Measurements from ENCODE around the gene KIF27.

DNA sequence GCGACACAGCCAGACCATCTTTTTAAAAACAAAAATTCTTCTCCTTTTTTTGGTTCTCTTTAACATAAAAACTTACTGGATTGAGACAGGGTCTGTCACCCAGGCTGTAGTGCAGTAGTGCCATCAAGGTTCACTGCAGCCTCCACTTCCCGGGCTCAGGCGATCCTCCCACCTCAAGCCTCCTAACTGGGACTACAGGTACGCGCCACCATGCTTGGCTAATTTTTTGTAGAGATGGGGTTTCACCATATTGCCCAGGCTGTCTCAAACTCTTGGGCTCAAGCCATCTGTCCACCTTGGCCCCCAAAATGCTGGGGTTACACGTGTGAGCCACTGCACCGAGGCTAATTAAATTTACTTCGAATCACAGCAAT lies 45.0 kb upstream of the KIF27 start:
- TF ChIP-seq, protein P1, sequence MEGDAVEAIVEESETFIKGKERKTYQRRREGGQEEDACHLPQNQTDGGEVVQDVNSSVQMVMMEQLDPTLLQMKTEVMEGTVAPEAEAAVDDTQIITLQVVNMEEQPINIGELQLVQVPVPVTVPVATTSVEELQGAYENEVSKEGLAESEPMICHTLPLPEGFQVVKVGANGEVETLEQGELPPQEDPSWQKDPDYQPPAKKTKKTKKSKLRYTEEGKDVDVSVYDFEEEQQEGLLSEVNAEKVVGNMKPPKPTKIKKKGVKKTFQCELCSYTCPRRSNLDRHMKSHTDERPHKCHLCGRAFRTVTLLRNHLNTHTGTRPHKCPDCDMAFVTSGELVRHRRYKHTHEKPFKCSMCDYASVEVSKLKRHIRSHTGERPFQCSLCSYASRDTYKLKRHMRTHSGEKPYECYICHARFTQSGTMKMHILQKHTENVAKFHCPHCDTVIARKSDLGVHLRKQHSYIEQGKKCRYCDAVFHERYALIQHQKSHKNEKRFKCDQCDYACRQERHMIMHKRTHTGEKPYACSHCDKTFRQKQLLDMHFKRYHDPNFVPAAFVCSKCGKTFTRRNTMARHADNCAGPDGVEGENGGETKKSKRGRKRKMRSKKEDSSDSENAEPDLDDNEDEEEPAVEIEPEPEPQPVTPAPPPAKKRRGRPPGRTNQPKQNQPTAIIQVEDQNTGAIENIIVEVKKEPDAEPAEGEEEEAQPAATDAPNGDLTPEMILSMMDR (conservative IDR thresholded peaks at IDR 0.05; ENCODE audit: low read depth, low read length): no peak
- TF ChIP-seq EZH2 (IDR thresholded peaks at IDR 0.05; ENCODE audit: borderline replicate concordance, low read depth, low read length, poor library complexity, severe bottlenecking): no peak

All from A673 (cell line).